ENCODE data around the gene RAMP1. TPM values are rescaled to one million over a fixed set of nuclear protein-coding genes. Genes with fewer than 3 reads are reported as not detected.
"Not testable (repeated sequence)": the region's sequence is repeated elsewhere in the genome, so short reads cannot be mapped to it uniquely, and the experiment has no call there.

The RAMP1 gene
- total RNA-seq, 2 experiments from 2014 or later, result 0.64 to 3.9 TPM

GRCh38 chr2:237866101-237866621 lies 6.7 kb downstream of the RAMP1 start:
- no peak for ATAC-seq
- Mint-ChIP-seq H3K9me3 (ENCODE audit: low read depth) (no peaks in the 10 kb centered on the region), H3K4me1 (peaks cover 5% of the 10 kb centered on the region), H3K27me3 (peaks cover 58% of the 10 kb centered on the region), H3K36me3 (no peaks in the 10 kb centered on the region), H3K4me3 (no peak overlapping the region), H3K27ac (no peak overlapping the region)
- peak; percentile 29 for DNase-seq
- CTCF ChIA-PET, result no interaction called here

- H3K4me1 Mint-ChIP-seq, result peaks cover 5% of the 10 kb centered on the region
- H3K27me3 Mint-ChIP-seq, result peaks cover 50% of the 10 kb centered on the region
- CTCF ChIA-PET, result no interaction called here
- H3K9me3 Mint-ChIP-seq (ENCODE audit: low read depth), result no peaks in the 10 kb centered on the region
- DNase-seq (peak; percentile 31), ATAC-seq (no peak)
- H3K36me3 Mint-ChIP-seq, result no peaks in the 10 kb centered on the region
- no peak overlapping the region for H3K27ac Mint-ChIP-seq
- H3K4me3 Mint-ChIP-seq, result no peak overlapping the region
These were observed 8.0 kb downstream of the RAMP1 start for GRCh38 chr2:237867465-237867864.

- H3K4me3 Mint-ChIP-seq; DNase-seq; H3K9me3 Mint-ChIP-seq (ENCODE audit: low read depth); H3K4me1 Mint-ChIP-seq; H3K27ac Mint-ChIP-seq; H3K36me3 Mint-ChIP-seq; ATAC-seq: not testable (repeated sequence)
- H3K27me3 Mint-ChIP-seq, result peaks cover 48% of the 10 kb centered on the region
- CTCF ChIA-PET, result interaction anchor here (1.3 kb wide), 1 partner anchor 287 kb away, joined by 3 read pairs; no protein-coding TSS in a partner anchor
These were observed 8.7 kb downstream of the RAMP1 start for GRCh38 chr2:237868074-237868473.

- Mint-ChIP-seq H3K27me3 (peaks cover 50% of the 10 kb centered on the region), H3K27ac (no peak overlapping the region), H3K4me3 (no peak overlapping the region), H3K36me3 (no peaks in the 10 kb centered on the region), H3K9me3 (ENCODE audit: low read depth) (no peaks in the 10 kb centered on the region), H3K4me1 (peaks cover 8% of the 10 kb centered on the region)
- CTCF ChIA-PET, result interaction anchor here (1.3 kb wide), 1 partner anchor 287 kb away, joined by 3 read pairs; no protein-coding TSS in a partner anchor
- no peak for ATAC-seq
- peak; percentile 26 for DNase-seq
These were observed 9.4 kb downstream of the RAMP1 start for GRCh38 chr2:237868631-237869342.

GRCh38 chr2:237869343-237870102 lies 10.1 kb downstream of the RAMP1 start:
- Mint-ChIP-seq H3K27ac (no peak overlapping the region), H3K9me3 (ENCODE audit: low read depth) (no peaks in the 10 kb centered on the region), H3K4me1 (peaks cover 8% of the 10 kb centered on the region), H3K4me3 (no peak overlapping the region), H3K36me3 (no peaks in the 10 kb centered on the region), H3K27me3 (peaks cover 50% of the 10 kb centered on the region)
- ATAC-seq (no peak), DNase-seq (peak; percentile 35)
- CTCF ChIA-PET, result interaction anchor here (0.8 kb wide), 1 partner anchor 63 kb away, joined by 5 read pairs; no protein-coding TSS in a partner anchor

GRCh38 chr2:237870126-237870525 lies 10.7 kb downstream of the RAMP1 start:
- Mint-ChIP-seq H3K9me3 (ENCODE audit: low read depth) (no peaks in the 10 kb centered on the region), H3K4me3 (no peak overlapping the region), H3K27me3 (peaks cover 50% of the 10 kb centered on the region), H3K36me3 (no peaks in the 10 kb centered on the region), H3K27ac (no peak overlapping the region), H3K4me1 (peaks cover 8% of the 10 kb centered on the region)
- no peak for ATAC-seq
- peak; percentile 7 for DNase-seq
- CTCF ChIA-PET, result interaction anchor here (0.8 kb wide), 1 partner anchor 63 kb away, joined by 5 read pairs; no protein-coding TSS in a partner anchor

- Mint-ChIP-seq H3K4me3 (no peak overlapping the region), H3K9me3 (ENCODE audit: low read depth) (no peaks in the 10 kb centered on the region), H3K27me3 (peaks cover 50% of the 10 kb centered on the region), H3K27ac (no peak overlapping the region), H3K36me3 (no peaks in the 10 kb centered on the region), H3K4me1 (peaks cover 8% of the 10 kb centered on the region)
- DNase-seq, result peak; percentile 38
- no peak for ATAC-seq
- CTCF ChIA-PET, result no interaction called here
These were observed 11.6 kb downstream of the RAMP1 start for GRCh38 chr2:237870754-237871651.

GRCh38 chr2:237872178-237872887 lies 12.9 kb downstream of the RAMP1 start:
- no peak for DNase-seq
- Mint-ChIP-seq H3K9me3 (ENCODE audit: low read depth) (no peaks in the 10 kb centered on the region), H3K36me3 (no peaks in the 10 kb centered on the region), H3K27ac (no peak overlapping the region), H3K27me3 (peaks cover 44% of the 10 kb centered on the region), H3K4me1 (peaks cover 8% of the 10 kb centered on the region), H3K4me3 (no peak overlapping the region)
- ATAC-seq, result no peak
- CTCF ChIA-PET, result no interaction called here

- H3K27me3 Mint-ChIP-seq, result peaks cover 33% of the 10 kb centered on the region
- CTCF ChIA-PET, result no interaction called here
- no peak overlapping the region for H3K4me3 Mint-ChIP-seq
- DNase-seq (no peak), ATAC-seq (no peak)
- H3K9me3 Mint-ChIP-seq (ENCODE audit: low read depth), result no peaks in the 10 kb centered on the region
- H3K27ac Mint-ChIP-seq, result no peak overlapping the region
- peaks cover 8% of the 10 kb centered on the region for H3K4me1 Mint-ChIP-seq
- H3K36me3 Mint-ChIP-seq, result no peaks in the 10 kb centered on the region
These were observed 14.0 kb downstream of the RAMP1 start for GRCh38 chr2:237873421-237873831.

- DNase-seq (no peak), ATAC-seq (no peak)
- H3K27me3 Mint-ChIP-seq, result peaks cover 27% of the 10 kb centered on the region
- H3K4me3 Mint-ChIP-seq, result no peak overlapping the region
- H3K36me3 Mint-ChIP-seq, result no peaks in the 10 kb centered on the region
- CTCF ChIA-PET, result no interaction called here
- no peaks in the 10 kb centered on the region for H3K9me3 Mint-ChIP-seq (ENCODE audit: low read depth)
- no peak overlapping the region for H3K27ac Mint-ChIP-seq
- H3K4me1 Mint-ChIP-seq, result peaks cover 6% of the 10 kb centered on the region
These were observed 14.6 kb downstream of the RAMP1 start for GRCh38 chr2:237873897-237874551.

- no peak overlapping the region for H3K27ac Mint-ChIP-seq
- no peaks in the 10 kb centered on the region for H3K9me3 Mint-ChIP-seq (ENCODE audit: low read depth)
- peaks cover 20% of the 10 kb centered on the region for H3K27me3 Mint-ChIP-seq
- no peak overlapping the region for H3K4me3 Mint-ChIP-seq
- peaks cover 3% of the 10 kb centered on the region for H3K4me1 Mint-ChIP-seq
- ATAC-seq (no peak), DNase-seq (no peak)
- H3K36me3 Mint-ChIP-seq, result no peaks in the 10 kb centered on the region
- CTCF ChIA-PET, result interaction anchor here (1.4 kb wide), 1 partner anchor 10 kb away, joined by 3 read pairs; no protein-coding TSS in a partner anchor
These were observed 15.2 kb downstream of the RAMP1 start for GRCh38 chr2:237874585-237875161.
